Stimulated activated naive B cell treated with anti-CD40 and anti-IgM and Interleukin-4, amounts not matched to agents 10 μg/mL and 1 μg/mL and 100 μg/mL, for 72 hours (primary cell): Measurements from ENCODE around the gene SEPTIN6.
"Not testable (repeated sequence)": the region's sequence is repeated elsewhere in the genome, so short reads cannot be mapped to it uniquely, and the experiment has no call there.

Experiments
- ATAC-seq, 2 donors: fragments of 150-1000 bp; cut with Tn5 transposase; replicated peaks; 2 replicates each; pipeline ENCODE4 v1.10.0; 2021; ENCODE audit warnings: moderate library complexity in 1 of 2
- DNase-seq: peaks from one replicate; pipeline ENCODE4 v3.0.0; 2021
- H3K27ac Mint-ChIP-seq: one replicate; pipeline ENCODE4 v1.8.0; 2022; ENCODE audit warnings: mild to moderate bottlenecking, mixed read lengths
- H3K27me3 Mint-ChIP-seq, 2 donors: one replicate each; pipeline ENCODE4 v1.8.0; 2022; ENCODE audit warnings: mixed read lengths in 2 of 2
- H3K36me3 Mint-ChIP-seq, 2 donors: one replicate each; pipeline ENCODE4 v1.8.0; 2022; ENCODE audit warnings: mixed read lengths in 2 of 2, mild to moderate bottlenecking in 1 of 2
- H3K4me1 Mint-ChIP-seq, 2 donors: one replicate each; pipeline ENCODE4 v1.8.0; 2022; ENCODE audit warnings: mixed read lengths in 2 of 2, mild to moderate bottlenecking in 1 of 2
- H3K4me3 Mint-ChIP-seq, 2 donors: one replicate each; pipeline ENCODE4 v1.8.0; 2022; ENCODE audit warnings: mild to moderate bottlenecking in 2 of 2, mixed read lengths in 2 of 2, moderate library complexity in 1 of 2
- H3K9me3 Mint-ChIP-seq, 2 donors: one replicate each; pipeline ENCODE4 v1.8.0; 2022; ENCODE audit warnings: mixed read lengths in 2 of 2, mild to moderate bottlenecking in 1 of 2

SEPTIN6 gene

GRCh38 chrX:119684312-119684711 is 8.7 kb downstream of the SEPTIN6 start:
- DNase-seq, ATAC-seq, H3K27me3 Mint-ChIP-seq, H3K9me3 Mint-ChIP-seq: not testable (repeated sequence)
- H3K36me3 Mint-ChIP-seq, result peaks cover 2 to 29% of the 10 kb centered on the region in 2 donors
- peaks cover 61 to 76% of the 10 kb centered on the region in 2 donors for H3K4me1 Mint-ChIP-seq
- peak overlapping the region; percentile 99 for H3K27ac Mint-ChIP-seq
- H3K4me3 Mint-ChIP-seq, result peak overlapping the region; percentile 88 to 89

GRCh38 chrX:119682019-119682989 is 10.7 kb downstream of the SEPTIN6 start:
- no peak for DNase-seq
- H3K4me1 Mint-ChIP-seq, result peaks cover 59 to 75% of the 10 kb centered on the region in 2 donors
- peak in 1 of 2 donors; percentile 6 for ATAC-seq
- H3K27ac Mint-ChIP-seq, result peak overlapping the region; percentile 89
- peaks cover 2 to 26% of the 10 kb centered on the region in 2 donors for H3K36me3 Mint-ChIP-seq
- no peaks in the 10 kb centered on the region for H3K9me3 Mint-ChIP-seq
- H3K4me3 Mint-ChIP-seq, result peak overlapping the region; percentile 74 to 77
- H3K27me3 Mint-ChIP-seq, result no peaks in the 10 kb centered on the region

- Mint-ChIP-seq H3K36me3 (peaks cover 3 to 32% of the 10 kb centered on the region in 2 donors), H3K9me3 (no peaks in the 10 kb centered on the region), H3K4me1 (peaks cover 34 to 47% of the 10 kb centered on the region in 2 donors), H3K4me3 (peak overlapping the region; percentile 53 to 74), H3K27ac (peak overlapping the region; percentile 95), H3K27me3 (no peaks in the 10 kb centered on the region)
- peak; percentile 2 to 5 for ATAC-seq
- no peak for DNase-seq
These were observed 15.3 kb downstream of the SEPTIN6 start for GRCh38 chrX:119677654-119677981.

- no peaks in the 10 kb centered on the region for H3K9me3 Mint-ChIP-seq
- DNase-seq (no peak), ATAC-seq (no peak)
- peaks cover 32 to 42% of the 10 kb centered on the region in 2 donors for H3K4me1 Mint-ChIP-seq
- peaks cover 3 to 36% of the 10 kb centered on the region in 2 donors for H3K36me3 Mint-ChIP-seq
- H3K27me3 Mint-ChIP-seq, result no peaks in the 10 kb centered on the region
- H3K27ac Mint-ChIP-seq, result peak overlapping the region; percentile 73
- peak overlapping the region in 1 of 2 donors; percentile 53 for H3K4me3 Mint-ChIP-seq
These were observed 15.9 kb downstream of the SEPTIN6 start for GRCh38 chrX:119676949-119677653.

GRCh38 chrX:119673336-119673735 is 19.6 kb downstream of the SEPTIN6 start:
- no peak for ATAC-seq
- Mint-ChIP-seq H3K27ac (no peak overlapping the region), H3K27me3 (no peaks in the 10 kb centered on the region), H3K4me1 (peaks cover 15% of the 10 kb centered on the region in 2 donors), H3K36me3 (peaks cover 4 to 44% of the 10 kb centered on the region in 2 donors), H3K4me3 (no peak overlapping the region), H3K9me3 (no peaks in the 10 kb centered on the region)
- no peak for DNase-seq

GRCh38 chrX:119672426-119672825 is 20.5 kb downstream of the SEPTIN6 start:
- H3K27me3 Mint-ChIP-seq, result no peaks in the 10 kb centered on the region
- H3K27ac Mint-ChIP-seq, result peak overlapping the region; percentile 77
- H3K9me3 Mint-ChIP-seq, result no peaks in the 10 kb centered on the region
- DNase-seq (no peak), ATAC-seq (no peak)
- H3K4me1 Mint-ChIP-seq, result peaks cover 12 to 13% of the 10 kb centered on the region in 2 donors
- no peak overlapping the region for H3K4me3 Mint-ChIP-seq
- peaks cover 4 to 40% of the 10 kb centered on the region in 2 donors for H3K36me3 Mint-ChIP-seq

GRCh38 chrX:119669424-119670037 is 23.4 kb downstream of the SEPTIN6 start:
- Mint-ChIP-seq H3K9me3 (no peaks in the 10 kb centered on the region), H3K36me3 (peaks cover 7 to 46% of the 10 kb centered on the region in 2 donors), H3K27ac (no peak overlapping the region), H3K27me3 (no peaks in the 10 kb centered on the region), H3K4me3 (no peak overlapping the region), H3K4me1 (peaks cover 23 to 29% of the 10 kb centered on the region in 2 donors)
- ATAC-seq, result no peak
- DNase-seq, result no peak

- Mint-ChIP-seq H3K36me3 (peaks cover 15 to 50% of the 10 kb centered on the region in 2 donors), H3K27ac (peak overlapping the region; percentile 80), H3K4me1 (peaks cover 31 to 36% of the 10 kb centered on the region in 2 donors)
These were observed 25.7 kb downstream of the SEPTIN6 start for GRCh38 chrX:119667111-119667878.

GRCh38 chrX:119664877-119665276 is 28.1 kb downstream of the SEPTIN6 start:
- DNase-seq, H3K9me3 Mint-ChIP-seq, H3K27me3 Mint-ChIP-seq: not testable (repeated sequence)
- ATAC-seq, result peak; percentile 38 to 52
- H3K4me3 Mint-ChIP-seq, result peak overlapping the region; percentile 27 to 52
- H3K36me3 Mint-ChIP-seq, result peaks cover 25 to 49% of the 10 kb centered on the region in 2 donors
- H3K4me1 Mint-ChIP-seq, result peaks cover 38 to 44% of the 10 kb centered on the region in 2 donors
- H3K27ac Mint-ChIP-seq, result peak overlapping the region; percentile 70

More at GRCh38 chrX:119667111-119667878, 25.7 kb downstream of the SEPTIN6 start:
- Mint-ChIP-seq H3K4me3 (no peak overlapping the region), H3K27me3 (no peaks in the 10 kb centered on the region), H3K9me3 (no peaks in the 10 kb centered on the region)
- DNase-seq, result no peak
- ATAC-seq, result no peak

GRCh38 chrX:119661486-119661885 is 31.5 kb downstream of the SEPTIN6 start:
- Mint-ChIP-seq H3K4me1 (peaks cover 31 to 45% of the 10 kb centered on the region in 2 donors), H3K27ac (peak overlapping the region; percentile 15), H3K36me3 (peaks cover 36 to 59% of the 10 kb centered on the region in 2 donors), H3K27me3 (no peaks in the 10 kb centered on the region), H3K9me3 (no peaks in the 10 kb centered on the region), H3K4me3 (no peak overlapping the region)
- ATAC-seq (peak in 1 of 2 donors; percentile 24), DNase-seq (no peak)

GRCh38 chrX:119659522-119659921 is 33.4 kb downstream of the SEPTIN6 start:
- DNase-seq (no peak), ATAC-seq (no peak)
- Mint-ChIP-seq H3K4me1 (peaks cover 26 to 36% of the 10 kb centered on the region in 2 donors), H3K36me3 (peaks cover 39 to 62% of the 10 kb centered on the region in 2 donors), H3K9me3 (no peaks in the 10 kb centered on the region), H3K27me3 (no peaks in the 10 kb centered on the region), H3K4me3 (no peak overlapping the region), H3K27ac (peak overlapping the region; percentile 21)

GRCh38 chrX:119655125-119655524 is 37.8 kb downstream of the SEPTIN6 start:
- H3K27ac Mint-ChIP-seq, result peak overlapping the region; percentile 26
- no peaks in the 10 kb centered on the region for H3K27me3 Mint-ChIP-seq
- H3K36me3 Mint-ChIP-seq, result peaks cover 34 to 65% of the 10 kb centered on the region in 2 donors
- no peaks in the 10 kb centered on the region for H3K9me3 Mint-ChIP-seq
- ATAC-seq (peak; percentile 63 to 76), DNase-seq (no peak)
- no peak overlapping the region for H3K4me3 Mint-ChIP-seq
- peaks cover 15 to 25% of the 10 kb centered on the region in 2 donors for H3K4me1 Mint-ChIP-seq

GRCh38 chrX:119654112-119654531 is 38.8 kb downstream of the SEPTIN6 start:
- Mint-ChIP-seq H3K4me3 (no peak overlapping the region), H3K4me1 (peaks cover 17 to 21% of the 10 kb centered on the region in 2 donors), H3K27me3 (no peaks in the 10 kb centered on the region), H3K27ac (peak overlapping the region; percentile 92), H3K9me3 (no peaks in the 10 kb centered on the region), H3K36me3 (peaks cover 30 to 61% of the 10 kb centered on the region in 2 donors)
- DNase-seq (no peak), ATAC-seq (no peak)
